RWPE1 (cell line): Measurements from ENCODE around the gene KRTAP5-8.
"Not testable (repeated sequence)": the region's sequence is repeated elsewhere in the genome, so short reads cannot be mapped to it uniquely, and the experiment has no call there.

ENCODE experiments used
- CTCF ChIA-PET: fragments of 350-600 bp; sonication (Branson Sonifier 250); formaldehyde crosslinking; extraction: SDS; loops from one replicate; lab custom pipeline; 2021; lab: Yijun Ruan, JAX
- POLR2A ChIA-PET: fragments of 400-600 bp; formaldehyde crosslinking; extraction: SDS; loops from one replicate; lab custom pipeline; 2020; ENCODE audit warnings: antibody characterized with exemption; ENCODE audit not compliant: low non-redundant PET; lab: Yijun Ruan, JAX
- DNase-seq: peaks from one replicate; pipeline ENCODE4 v3.0.0; 2012; ENCODE audit warnings: low spot score
- H3K27ac ChIP-seq: fragments of 450-650 bp; 2 replicates; pipeline ENCODE4 v1.5.1; 2017
- CTCF ChIP-seq: fragments of 450-650 bp; conservative IDR thresholded peaks from 2 replicates; pipeline ENCODE4 v1.5.1; 2017; ENCODE audit warnings: low read depth, mild to moderate bottlenecking

The KRTAP5-8 gene

GRCh38 chr11:71505781-71506180 lies 32.0 kb upstream of the KRTAP5-8 start:
- CTCF ChIA-PET: no interaction called here
- no peak overlapping the region for H3K27ac ChIP-seq
- DNase-seq: no peak
- TF ChIP-seq CTCF: no peak
- POLR2A ChIA-PET: no interaction called here

DNA sequence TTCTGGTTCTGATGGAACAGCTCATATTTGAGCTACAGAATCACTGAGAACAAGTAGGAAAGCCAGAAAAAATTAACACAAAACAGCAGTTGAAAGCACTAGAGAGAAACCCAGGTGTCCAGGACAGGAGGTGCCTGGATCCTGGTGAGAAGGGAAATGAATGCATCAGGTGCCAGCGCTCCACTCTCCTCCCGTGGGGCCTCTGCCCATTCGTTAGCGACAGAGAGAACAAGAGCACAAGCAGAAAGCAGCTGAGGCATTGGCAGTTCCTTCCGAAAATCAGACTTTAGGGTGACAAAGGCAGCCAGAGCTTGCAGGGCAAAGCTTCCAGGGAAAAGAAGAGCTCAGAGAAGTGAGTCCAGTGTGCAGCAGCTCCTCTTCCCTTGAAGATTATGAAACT lies 30.7 kb upstream of the KRTAP5-8 start:
- TF ChIP-seq CTCF: no peak
- POLR2A ChIA-PET: no interaction called here
- H3K27ac ChIP-seq: no peak overlapping the region
- CTCF ChIA-PET: interaction anchor here (0.7 kb wide), 1 partner anchor 814 kb away, joined by 6 read pairs; no protein-coding TSS in a partner anchor
- no peak for DNase-seq

DNA sequence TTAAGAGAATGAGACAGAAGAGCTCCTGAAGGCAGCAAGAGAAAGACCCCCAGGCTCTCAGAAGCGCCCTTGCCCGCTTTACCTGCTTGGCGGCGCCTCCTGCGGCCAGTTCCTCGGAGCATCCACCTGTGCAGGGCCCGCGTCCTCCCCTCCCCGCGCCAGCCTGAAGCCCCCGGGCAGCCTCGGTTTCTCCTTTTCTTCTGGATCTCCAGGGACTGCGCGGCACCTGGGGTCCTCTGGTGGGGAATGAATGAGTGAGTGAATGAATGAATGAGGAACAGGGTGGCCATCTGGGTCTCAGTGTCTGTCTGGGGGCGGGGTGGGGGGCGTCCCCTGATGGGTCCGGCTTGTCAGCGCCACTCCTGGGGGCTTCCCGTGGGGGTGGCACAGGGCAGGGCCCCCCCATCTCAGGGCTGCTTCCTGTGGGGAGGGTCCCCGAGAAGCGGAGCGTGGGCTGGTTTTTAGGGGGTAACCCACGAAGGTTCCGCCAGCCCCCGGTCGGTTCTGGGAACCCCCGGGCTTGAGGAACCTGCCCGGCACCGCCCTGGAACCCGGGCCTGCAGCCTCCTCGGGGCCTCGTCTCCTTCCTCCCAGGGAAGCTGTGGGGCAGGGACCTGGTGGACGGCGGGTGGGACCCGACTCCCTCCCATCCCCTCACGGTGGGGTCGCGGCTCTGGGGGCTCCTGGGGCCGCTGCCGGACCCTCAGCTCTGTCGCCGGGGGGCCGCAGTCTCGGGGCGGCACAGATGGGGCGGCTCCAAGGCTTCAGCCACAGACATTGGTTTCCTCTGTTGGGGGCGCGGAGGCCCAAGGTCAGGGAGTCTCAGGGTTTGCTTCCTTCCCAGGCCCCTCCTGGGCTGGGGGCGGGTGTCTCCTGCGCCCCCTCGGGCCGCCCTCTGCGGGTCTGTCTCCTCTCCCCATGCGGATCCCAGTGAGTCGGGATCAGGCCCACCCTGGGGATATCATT lies 19.0 kb upstream of the KRTAP5-8 start:
- ChIA-PET CTCF (interaction anchor here (0.7 kb wide), 1 partner anchor 431 kb away, joined by 4 read pairs; no protein-coding TSS in a partner anchor), POLR2A (no interaction called here)
- H3K27ac ChIP-seq: no peak overlapping the region
- TF ChIP-seq CTCF: no peak
- DNase-seq: no peak

- DNase-seq: no peak
- ChIA-PET CTCF (no interaction called here), POLR2A (no interaction called here)
- no peak for TF ChIP-seq CTCF
- no peak overlapping the region for H3K27ac ChIP-seq
These were observed 18.3 kb upstream of the KRTAP5-8 start for GRCh38 chr11:71519546-71519945.

DNA sequence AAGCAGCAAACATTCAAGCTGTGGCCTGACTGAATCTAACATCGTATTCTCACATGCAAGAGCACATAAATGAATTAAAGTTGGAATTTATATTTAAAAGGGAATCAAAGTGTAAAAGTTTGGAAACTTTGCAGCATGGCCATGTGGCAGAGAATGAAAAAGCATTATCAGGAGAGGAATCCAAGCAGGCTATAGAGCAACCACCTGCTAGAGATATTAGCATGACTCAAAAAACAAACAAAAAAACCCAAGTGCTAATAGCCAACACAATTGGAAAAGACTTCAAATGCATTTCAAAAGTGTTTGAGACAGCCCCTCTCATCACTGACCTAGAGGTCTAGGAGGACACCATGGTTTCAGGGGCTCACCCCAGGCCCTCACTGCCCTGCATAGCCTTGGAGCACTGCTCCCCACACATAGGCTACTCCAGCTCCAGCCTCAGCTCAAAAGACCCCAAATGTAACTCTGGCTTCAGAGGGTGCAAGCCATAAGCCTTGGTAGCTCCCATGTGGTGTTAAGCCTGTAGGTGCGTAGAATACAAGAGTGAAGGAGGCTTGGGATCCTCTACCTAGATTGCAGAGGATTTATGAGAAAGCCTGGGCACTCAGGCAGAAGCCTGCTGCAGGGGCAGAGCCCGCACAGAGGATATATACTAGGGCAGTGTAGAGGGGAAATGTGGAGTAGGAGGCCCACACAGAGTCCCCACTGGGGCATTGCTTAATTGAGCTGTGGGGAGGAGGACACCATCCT lies 12.5 kb upstream of the KRTAP5-8 start:
- ChIA-PET CTCF (interaction anchor here (1.0 kb wide), 1 partner anchor 18 kb away, joined by 3 read pairs; no protein-coding TSS in a partner anchor), POLR2A (no interaction called here)
- no peak for DNase-seq
- H3K27ac ChIP-seq: no peak overlapping the region
- no peak for TF ChIP-seq CTCF

GRCh38 chr11:71525938-71526495 lies 11.8 kb upstream of the KRTAP5-8 start:
- ChIA-PET POLR2A (no interaction called here), CTCF (interaction anchor here (1.0 kb wide), 1 partner anchor 17 kb away, joined by 3 read pairs; no protein-coding TSS in a partner anchor)
- no peak overlapping the region for H3K27ac ChIP-seq
- TF ChIP-seq CTCF: no peak
- no peak for DNase-seq

DNA sequence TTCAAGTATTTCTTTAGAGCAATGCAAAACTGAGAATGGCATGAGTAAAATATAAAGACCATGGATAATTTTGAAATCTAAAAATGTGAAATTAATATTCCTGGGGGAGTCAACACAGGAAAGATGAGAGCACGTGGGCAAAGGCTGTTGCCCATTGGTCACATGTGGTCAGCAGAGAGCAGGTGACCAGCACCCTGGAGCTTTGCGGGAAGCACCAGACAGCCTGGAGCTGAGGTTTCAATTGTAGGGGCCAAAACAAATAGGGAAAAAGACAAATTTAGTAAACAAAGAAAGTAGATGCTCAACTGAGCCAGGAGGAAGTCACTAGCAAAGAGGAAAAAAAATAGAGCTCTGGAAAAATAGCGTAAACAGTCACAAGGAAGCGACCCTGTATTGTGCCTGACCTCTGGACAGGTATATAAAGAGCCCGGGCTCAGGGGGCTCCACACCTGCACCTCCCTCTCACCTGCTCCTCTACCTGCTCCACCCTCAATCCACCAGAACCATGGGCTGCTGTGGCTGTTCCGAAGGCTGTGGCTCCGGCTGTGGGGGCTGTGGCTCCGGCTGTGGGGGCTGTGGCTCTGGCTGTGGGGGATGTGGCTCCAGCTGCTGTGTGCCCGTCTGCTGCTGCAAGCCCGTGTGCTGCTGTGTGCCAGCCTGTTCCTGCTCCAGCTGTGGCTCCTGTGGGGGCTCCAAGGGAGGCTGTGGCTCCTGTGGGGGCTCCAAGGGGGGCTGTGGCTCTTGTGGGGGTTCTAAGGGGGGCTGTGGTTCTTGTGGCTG lies 10.8 kb upstream of the KRTAP5-8 start, which contains the start of gene KRTAP5-7:
TSS of gene KRTAP5-7 (plus strand) at position 472 of the 780 bp plus-strand sequence. CDS start at position 506, 34 bp downstream.
- H3K27ac ChIP-seq, DNase-seq, CTCF ChIA-PET, POLR2A ChIA-PET: not testable (repeated sequence)
